Ishikawa (cell line): ENCODE data around the gene XBP1.

ENCODE experiments used
- FOXM1 ChIP-seq: IDR thresholded peaks from 2 replicates; pipeline ENCODE4 v1.6.1; 2012; ENCODE audit warnings: low read depth, borderline replicate concordance
- MAX ChIP-seq: IDR thresholded peaks from 2 replicates; pipeline ENCODE4 v1.6.1; 2012
- REST ChIP-seq: IDR thresholded peaks from 2 replicates; pipeline ENCODE4 v1.6.1; 2012; ENCODE audit warnings: low read depth, mild to moderate bottlenecking
- YY1 ChIP-seq: IDR thresholded peaks from 2 replicates; pipeline ENCODE4 v1.6.1; 2012; ENCODE audit warnings: low read depth

DNA sequence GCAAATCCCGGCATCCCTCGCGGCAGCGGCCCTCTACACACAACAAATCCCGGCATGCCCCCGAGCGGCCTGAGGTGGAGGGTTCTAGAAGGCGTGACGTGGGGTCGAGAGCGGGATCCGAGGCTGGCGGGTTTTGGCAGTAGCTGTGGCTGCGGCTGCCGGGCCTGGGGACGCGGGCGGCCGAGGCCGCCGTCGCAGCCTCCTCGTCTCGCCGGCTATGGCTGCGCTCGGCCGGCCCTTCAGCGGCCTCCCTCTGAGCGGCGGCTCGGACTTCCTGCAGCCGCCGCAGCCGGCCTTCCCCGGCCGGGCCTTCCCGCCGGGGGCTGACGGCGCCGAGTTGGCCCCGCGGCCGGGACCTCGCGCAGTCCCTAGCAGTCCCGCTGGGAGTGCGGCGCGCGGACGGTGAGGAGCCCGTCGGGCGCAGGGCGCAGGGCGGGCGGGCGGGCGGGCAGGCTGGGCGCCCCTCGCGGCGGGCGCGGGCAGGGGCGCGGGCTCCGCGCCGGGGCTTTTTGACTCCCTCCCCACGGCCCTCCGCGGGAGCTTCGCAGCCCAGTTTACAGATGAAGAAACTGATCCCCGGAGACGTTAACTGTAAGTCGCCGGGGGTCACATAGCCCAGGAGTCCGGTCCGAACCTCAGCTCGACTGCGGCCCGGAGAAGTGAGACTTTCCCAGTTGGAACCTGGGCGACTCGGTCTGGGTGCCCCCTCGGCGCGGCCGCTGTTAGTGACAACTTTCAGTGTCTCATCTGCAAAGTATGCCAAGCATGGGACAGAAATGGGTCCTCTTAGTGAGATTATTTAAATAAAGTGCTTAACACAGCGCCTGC is 27.5 kb downstream of the XBP1 start, which contains the start of gene CCDC117:
- TF ChIP-seq REST (no peak), FOXM1 (no peak), MAX (peak; percentile 92), YY1 (no peak)
